Neural progenitor cell (in vitro differentiated cells): Measurements from ENCODE around the gene LEMD2. TPM values are rescaled to one million over a fixed set of nuclear protein-coding genes. Genes with fewer than 3 reads are reported as not detected.

Experiments
- DNase-seq: peaks from one replicate; pipeline ENCODE4 v3.0.0-alpha.2; 2016; ENCODE audit warnings: low spot score
- H2AFZ ChIP-seq: fragments of 200-600 bp; sonication (generic); replicated peaks from 2 replicates; pipeline ENCODE4 v1.6.1; 2016; ENCODE audit warnings: antibody characterized with exemption
- H3F3A ChIP-seq: fragments of 200-600 bp; sonication (generic); 2 replicates; pipeline ENCODE4 v1.6.1; 2016; ENCODE audit warnings: antibody characterized with exemption, low read depth
- H3K27ac ChIP-seq: fragments of 200-600 bp; sonication (generic); 2 replicates; pipeline ENCODE4 v1.5.1; 2016; ENCODE audit warnings: mild to moderate bottlenecking
- H3K27me3 ChIP-seq: fragments of 200-600 bp; sonication (generic); 2 replicates; pipeline ENCODE4 v1.6.1; 2016; ENCODE audit warnings: mild to moderate bottlenecking, moderate library complexity
- H3K36me3 ChIP-seq: fragments of 200-600 bp; sonication (generic); 2 replicates; pipeline ENCODE4 v1.5.1; 2016
- H3K4me1 ChIP-seq: fragments of 200-600 bp; sonication (generic); 2 replicates; pipeline ENCODE4 v1.6.1; 2016; ENCODE audit warnings: mixed run types
- H3K4me2 ChIP-seq: fragments of 200-600 bp; sonication (generic); 2 replicates; pipeline ENCODE4 v1.6.1; 2016
- H3K4me3 ChIP-seq: fragments of 200-600 bp; sonication (generic); 2 replicates; pipeline ENCODE4 v1.5.1; 2016
- H3K79me2 ChIP-seq: fragments of 200-600 bp; sonication (generic); 2 replicates; pipeline ENCODE4 v1.6.1; 2016; ENCODE audit warnings: low read depth
- H3K9ac ChIP-seq: fragments of 200-600 bp; sonication (generic); 2 replicates; pipeline ENCODE4 v1.6.1; 2016
- H3K9me3 ChIP-seq: fragments of 200-600 bp; sonication (generic); 2 replicates; pipeline ENCODE4 v1.5.1; 2016; ENCODE audit warnings: low read depth
- H4K20me1 ChIP-seq: fragments of 200-600 bp; sonication (generic); 2 replicates; pipeline ENCODE4 v1.6.1; 2016; ENCODE audit warnings: low read depth
- H3K27ac Mint-ChIP-seq: 3 replicates; pipeline ENCODE4 v1.8.0; 2021; ENCODE audit warnings: mixed read lengths
- H3K27me3 Mint-ChIP-seq: 2 replicates; pipeline ENCODE4 v1.8.0; 2022; ENCODE audit warnings: low read depth, mild to moderate bottlenecking, inconsistent platforms, moderate library complexity, mixed read lengths; ENCODE audit not compliant: insufficient read depth
- H3K36me3 Mint-ChIP-seq: 3 replicates; pipeline ENCODE4 v1.8.0; 2021; ENCODE audit warnings: mixed read lengths
- H3K4me1 Mint-ChIP-seq: 3 replicates; pipeline ENCODE4 v1.8.0; 2021; ENCODE audit warnings: mixed read lengths
- H3K4me3 Mint-ChIP-seq: 3 replicates; pipeline ENCODE4 v1.8.0; 2021; ENCODE audit warnings: mild to moderate bottlenecking, moderate library complexity, mixed read lengths
- H3K9me3 Mint-ChIP-seq: 3 replicates; pipeline ENCODE4 v1.8.0; 2020; ENCODE audit warnings: mixed read lengths
- EZH2 ChIP-seq: fragments of 200-600 bp; sonication (generic); IDR thresholded peaks from 2 replicates; pipeline ENCODE4 v1.6.1; 2017; ENCODE audit warnings: antibody characterized with exemption, mild to moderate bottlenecking, moderate library complexity
- EZH2phosphoT487 ChIP-seq: fragments of 200-600 bp; sonication (generic); IDR thresholded peaks from 2 replicates; pipeline ENCODE4 v1.6.1; 2017; ENCODE audit warnings: antibody characterized with exemption
- total RNA-seq: library from RNA; depleted of rRNA; stranded (reverse); fragments of >200 nt; gene quantifications from 2 replicates; pipeline ENCODE4 v1.2.3, GENCODE V29; 2015; ENCODE audit warnings: low replicate concordance
- TF ChIP-seq, protein P1 (sequence below): fragments of 200-600 bp; sonication (generic); IDR thresholded peaks from 2 replicates; pipeline ENCODE4 v1.5.1; 2017; ENCODE audit warnings: antibody characterized with exemption, mild to moderate bottlenecking

LEMD2 gene
- total RNA-seq, 1 donor from 2014 or later, result 31.8 TPM

DNA sequence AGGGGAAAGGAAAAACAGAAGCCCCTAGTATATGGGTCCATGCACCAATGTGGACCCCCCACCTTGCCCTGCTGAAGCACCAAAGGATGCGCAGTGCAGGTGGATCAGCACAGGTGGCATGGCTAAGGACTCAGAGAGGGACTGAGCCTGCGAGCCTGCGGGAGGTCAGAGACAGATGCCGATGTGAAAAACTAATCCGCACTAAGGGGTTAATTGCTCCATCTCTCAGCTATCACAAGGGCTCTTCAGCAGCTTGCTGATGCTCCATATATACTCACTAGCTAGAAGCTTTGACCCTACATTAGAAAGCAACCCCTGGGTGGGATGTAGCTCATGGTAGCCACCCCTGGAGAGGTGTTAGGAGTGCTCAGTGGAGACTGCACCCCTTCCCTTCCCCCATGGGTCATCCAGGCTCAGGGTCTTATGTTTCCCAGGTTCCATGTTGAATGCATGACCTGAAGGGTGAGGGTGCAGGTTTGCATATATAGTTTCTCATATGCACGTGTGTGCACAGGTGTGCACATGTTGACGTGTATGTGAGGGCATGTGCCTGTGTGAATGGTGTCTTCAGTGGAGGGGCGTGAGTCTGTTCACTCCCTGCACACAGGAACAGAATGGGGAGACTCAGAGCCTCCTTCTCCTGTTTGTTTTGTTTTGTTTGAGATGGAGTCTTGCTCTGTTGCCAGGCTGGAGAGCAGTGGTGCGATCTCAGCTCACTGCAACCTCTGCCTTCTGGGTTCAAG, 28.9 kb downstream of the LEMD2 start:
- Histone ChIP-seq H3K9ac (no peak overlapping the region), H4K20me1 (no peaks in the 10 kb centered on the region), H3K79me2 (no peaks in the 10 kb centered on the region), H3K9me3 (no peaks in the 10 kb centered on the region), H3K4me1 (peaks cover 26% of the 10 kb centered on the region), H3K36me3 (no peaks in the 10 kb centered on the region), H3K27me3 (no peaks in the 10 kb centered on the region), H3K27ac (no peak overlapping the region), H3K4me2 (no peak overlapping the region), H3F3A (peaks cover 7% of the 10 kb centered on the region), H2AFZ (no peak overlapping the region), H3K4me3 (no peak overlapping the region)
- Mint-ChIP-seq H3K9me3 (no peaks in the 10 kb centered on the region), H3K4me3 (no peak overlapping the region), H3K27ac (no peak overlapping the region), H3K36me3 (no peaks in the 10 kb centered on the region), H3K4me1 (peaks cover 28% of the 10 kb centered on the region), H3K27me3 (peaks cover 19% of the 10 kb centered on the region)
- no peak for TF ChIP-seq EZH2phosphoT487
- no peak for TF ChIP-seq EZH2
- DNase-seq, result no peak

DNA sequence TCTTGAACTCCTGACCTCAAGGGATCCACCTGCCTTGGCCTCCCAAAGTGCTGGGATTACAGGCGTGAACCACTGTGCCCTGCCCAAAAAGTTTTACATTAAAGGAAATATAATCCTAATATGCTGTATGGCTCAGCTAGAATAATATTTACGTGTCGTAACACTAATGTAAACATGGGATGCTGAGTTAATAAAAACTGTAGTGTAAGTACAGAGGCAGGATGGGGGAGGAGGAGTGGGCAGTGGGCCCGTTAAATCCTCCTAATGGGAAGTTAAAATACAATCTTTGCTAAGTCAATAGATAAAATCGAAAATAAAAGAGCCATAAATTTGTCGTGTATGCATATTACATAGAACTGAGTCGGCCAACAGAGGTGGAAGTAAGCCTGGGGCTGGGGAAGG, 30.1 kb downstream of the LEMD2 start:
- no peak overlapping the region for H2AFZ ChIP-seq
- H3F3A ChIP-seq, result peaks cover 7% of the 10 kb centered on the region
- Mint-ChIP-seq H3K9me3 (no peaks in the 10 kb centered on the region), H3K4me3 (no peak overlapping the region), H3K27ac (no peak overlapping the region), H3K36me3 (no peaks in the 10 kb centered on the region), H3K4me1 (peaks cover 36% of the 10 kb centered on the region), H3K27me3 (peaks cover 22% of the 10 kb centered on the region)
- H4K20me1 ChIP-seq, result no peaks in the 10 kb centered on the region
- no peak for DNase-seq
- no peaks in the 10 kb centered on the region for H3K9me3 ChIP-seq
- no peaks in the 10 kb centered on the region for H3K36me3 ChIP-seq
- H3K27me3 ChIP-seq, result no peaks in the 10 kb centered on the region
- no peak overlapping the region for H3K27ac ChIP-seq
- H3K4me1 ChIP-seq, result peaks cover 36% of the 10 kb centered on the region
- H3K4me3 ChIP-seq, result no peak overlapping the region
- TF ChIP-seq EZH2, result no peak
- TF ChIP-seq, protein P1, sequence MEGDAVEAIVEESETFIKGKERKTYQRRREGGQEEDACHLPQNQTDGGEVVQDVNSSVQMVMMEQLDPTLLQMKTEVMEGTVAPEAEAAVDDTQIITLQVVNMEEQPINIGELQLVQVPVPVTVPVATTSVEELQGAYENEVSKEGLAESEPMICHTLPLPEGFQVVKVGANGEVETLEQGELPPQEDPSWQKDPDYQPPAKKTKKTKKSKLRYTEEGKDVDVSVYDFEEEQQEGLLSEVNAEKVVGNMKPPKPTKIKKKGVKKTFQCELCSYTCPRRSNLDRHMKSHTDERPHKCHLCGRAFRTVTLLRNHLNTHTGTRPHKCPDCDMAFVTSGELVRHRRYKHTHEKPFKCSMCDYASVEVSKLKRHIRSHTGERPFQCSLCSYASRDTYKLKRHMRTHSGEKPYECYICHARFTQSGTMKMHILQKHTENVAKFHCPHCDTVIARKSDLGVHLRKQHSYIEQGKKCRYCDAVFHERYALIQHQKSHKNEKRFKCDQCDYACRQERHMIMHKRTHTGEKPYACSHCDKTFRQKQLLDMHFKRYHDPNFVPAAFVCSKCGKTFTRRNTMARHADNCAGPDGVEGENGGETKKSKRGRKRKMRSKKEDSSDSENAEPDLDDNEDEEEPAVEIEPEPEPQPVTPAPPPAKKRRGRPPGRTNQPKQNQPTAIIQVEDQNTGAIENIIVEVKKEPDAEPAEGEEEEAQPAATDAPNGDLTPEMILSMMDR, result no peak
- H3K9ac ChIP-seq, result no peak overlapping the region
- H3K79me2 ChIP-seq, result no peaks in the 10 kb centered on the region
- H3K4me2 ChIP-seq, result no peak overlapping the region

DNA sequence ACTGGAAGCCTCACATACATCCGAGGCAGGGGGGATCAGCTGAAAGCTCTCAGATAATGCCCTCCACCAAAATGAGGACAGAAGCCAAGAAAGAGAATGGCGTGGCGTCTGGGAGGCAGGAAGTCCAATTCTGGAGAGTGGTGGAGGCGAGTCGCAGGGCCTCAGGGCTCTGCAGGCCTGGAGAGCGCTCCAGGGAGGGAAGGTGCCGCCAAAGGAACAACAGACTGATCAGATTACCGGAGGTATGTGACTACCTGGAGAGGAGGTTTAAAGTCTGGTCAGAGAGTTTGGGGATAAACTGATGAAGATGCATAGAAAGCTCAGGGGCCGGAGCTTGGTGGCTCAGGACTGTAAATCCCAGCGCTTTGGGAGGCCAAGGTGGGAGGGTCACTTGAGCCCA, 31.0 kb downstream of the LEMD2 start:
- Histone ChIP-seq H4K20me1 (no peaks in the 10 kb centered on the region), H3K4me1 (peaks cover 36% of the 10 kb centered on the region), H3K9ac (no peak overlapping the region), H3K4me3 (no peak overlapping the region), H3K27ac (no peak overlapping the region), H3K9me3 (no peaks in the 10 kb centered on the region), H3K27me3 (no peaks in the 10 kb centered on the region), H3F3A (peaks cover 11% of the 10 kb centered on the region), H3K79me2 (no peaks in the 10 kb centered on the region), H2AFZ (no peak overlapping the region), H3K4me2 (no peak overlapping the region), H3K36me3 (no peaks in the 10 kb centered on the region)
- TF ChIP-seq, protein P1, result no peak
- TF ChIP-seq EZH2 (no peak), EZH2phosphoT487 (no peak)
- H3K36me3 Mint-ChIP-seq, result no peaks in the 10 kb centered on the region
- H3K4me3 Mint-ChIP-seq, result no peak overlapping the region
- DNase-seq, result no peak
- peaks cover 22% of the 10 kb centered on the region for H3K27me3 Mint-ChIP-seq
- H3K27ac Mint-ChIP-seq, result peak overlapping the region; percentile 74
- peaks cover 35% of the 10 kb centered on the region for H3K4me1 Mint-ChIP-seq
- H3K9me3 Mint-ChIP-seq, result no peaks in the 10 kb centered on the region

DNA sequence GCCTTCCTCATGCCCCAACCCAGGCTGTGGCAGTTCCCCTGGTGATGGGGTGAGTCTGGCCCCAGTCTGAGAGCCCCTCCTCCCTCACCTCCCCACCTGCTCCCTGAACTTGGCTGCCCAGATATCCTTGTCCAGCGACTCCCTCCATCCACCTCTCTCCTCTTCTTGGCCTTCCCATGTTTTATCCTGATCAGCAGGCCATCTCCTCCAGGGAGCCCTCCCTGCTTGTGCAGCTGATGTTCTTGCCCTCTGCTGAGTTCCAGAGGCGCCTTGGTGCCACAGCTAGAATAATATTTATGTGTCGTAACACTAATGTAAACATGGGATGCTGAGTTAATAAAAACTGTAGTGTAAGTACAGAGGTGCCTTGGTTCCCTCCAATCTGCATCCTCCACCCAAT, 31.8 kb downstream of the LEMD2 start:
- Histone ChIP-seq H3K4me3 (no peak overlapping the region), H3K27me3 (no peaks in the 10 kb centered on the region), H3K27ac (no peak overlapping the region), H2AFZ (no peak overlapping the region), H3K9me3 (no peaks in the 10 kb centered on the region), H3K4me1 (peaks cover 42% of the 10 kb centered on the region), H3K4me2 (no peak overlapping the region), H3K9ac (no peak overlapping the region), H3K36me3 (no peaks in the 10 kb centered on the region), H4K20me1 (no peaks in the 10 kb centered on the region), H3F3A (peaks cover 19% of the 10 kb centered on the region), H3K79me2 (no peaks in the 10 kb centered on the region)
- peaks cover 18% of the 10 kb centered on the region for H3K27me3 Mint-ChIP-seq
- H3K9me3 Mint-ChIP-seq, result no peaks in the 10 kb centered on the region
- peaks cover 33% of the 10 kb centered on the region for H3K4me1 Mint-ChIP-seq
- H3K36me3 Mint-ChIP-seq, result no peaks in the 10 kb centered on the region
- TF ChIP-seq EZH2phosphoT487, result no peak
- TF ChIP-seq, protein P1, result no peak
- no peak overlapping the region for H3K4me3 Mint-ChIP-seq
- H3K27ac Mint-ChIP-seq, result no peak overlapping the region
- DNase-seq, result no peak
